HG03175 (cell line): Measurements from ENCODE around the gene NMU.
"Not testable (repeated sequence)": the region's sequence is repeated elsewhere in the genome, so short reads cannot be mapped to it uniquely, and the experiment has no call there.

ENCODE experiments used
- ATAC-seq: cut with Tn5 transposase; IDR thresholded peaks from one replicate; pipeline ENCODE4 v1.9.1; 2021; ENCODE audit warnings: mild to moderate bottlenecking, moderate library complexity; ENCODE audit not compliant: unreplicated experiment

NMU gene

DNA sequence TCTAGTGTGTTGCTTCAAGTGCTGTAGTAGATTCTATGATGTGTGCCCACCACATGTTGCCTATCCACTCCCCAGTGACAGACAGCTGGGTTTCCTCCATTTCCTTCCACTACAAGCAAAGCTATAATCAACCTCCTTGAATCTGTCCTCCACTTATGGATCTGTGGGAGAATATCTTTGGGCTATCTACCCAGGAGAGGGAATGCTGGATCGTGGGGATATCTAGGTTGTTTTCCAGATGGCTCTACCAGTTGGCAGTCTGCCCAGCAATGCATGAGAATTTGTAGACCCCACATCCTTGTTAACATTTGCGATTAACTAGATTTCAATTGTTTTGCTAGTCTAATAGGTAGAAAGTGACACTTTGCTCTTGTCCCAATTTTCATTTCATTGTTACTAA lies 10.3 kb downstream of the NMU start:
- ATAC-seq = no peak

DNA sequence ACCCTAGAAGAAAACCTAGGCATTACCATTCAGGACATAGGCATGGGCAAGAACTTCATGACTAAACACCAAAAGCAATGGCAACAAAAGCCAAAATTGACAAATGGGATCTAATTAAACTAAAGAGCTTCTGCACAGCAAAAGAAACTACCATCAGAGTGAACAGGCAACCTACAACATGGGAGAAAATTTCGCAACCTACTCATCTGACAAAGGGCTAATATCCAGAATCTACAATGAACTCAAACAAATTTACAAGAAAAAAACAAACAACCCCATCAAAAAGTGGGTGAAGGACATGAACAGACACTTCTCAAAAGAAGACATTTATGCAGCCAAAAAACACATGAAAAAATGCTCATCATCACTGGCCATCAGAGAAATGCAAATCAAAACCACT lies 12.0 kb downstream of the NMU start:
- ATAC-seq = not testable (repeated sequence)

DNA sequence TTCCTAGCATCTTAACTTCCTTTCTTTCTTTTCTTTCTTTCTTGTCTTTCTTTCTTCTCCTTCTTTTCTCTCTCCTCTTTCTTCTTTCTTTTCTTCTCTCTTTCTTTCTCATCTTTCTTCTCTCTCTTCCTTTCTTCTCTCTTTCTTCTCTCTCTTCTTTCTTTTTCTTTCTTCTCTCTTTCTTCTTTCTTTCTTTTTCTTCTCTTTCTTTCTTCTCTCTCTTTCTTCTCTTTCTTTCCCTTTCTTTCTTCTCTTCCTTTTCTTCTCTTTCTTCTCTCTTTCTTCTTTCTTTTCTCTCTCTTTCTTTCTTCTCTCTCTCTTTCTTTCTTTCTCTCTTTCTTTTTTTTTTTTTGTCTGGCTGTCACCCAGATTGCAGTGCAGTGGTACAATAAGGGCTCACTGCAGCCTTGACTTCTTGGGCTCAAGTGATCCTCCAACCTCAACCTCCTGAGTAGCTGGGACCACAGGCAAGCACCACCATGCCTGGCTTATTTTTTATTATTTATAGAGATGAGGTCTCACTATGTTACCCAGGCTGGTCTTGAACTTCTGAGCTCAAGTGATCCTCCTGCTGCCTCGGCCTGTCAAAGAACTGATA lies 17.5 kb downstream of the NMU start:
- no peak for ATAC-seq

DNA sequence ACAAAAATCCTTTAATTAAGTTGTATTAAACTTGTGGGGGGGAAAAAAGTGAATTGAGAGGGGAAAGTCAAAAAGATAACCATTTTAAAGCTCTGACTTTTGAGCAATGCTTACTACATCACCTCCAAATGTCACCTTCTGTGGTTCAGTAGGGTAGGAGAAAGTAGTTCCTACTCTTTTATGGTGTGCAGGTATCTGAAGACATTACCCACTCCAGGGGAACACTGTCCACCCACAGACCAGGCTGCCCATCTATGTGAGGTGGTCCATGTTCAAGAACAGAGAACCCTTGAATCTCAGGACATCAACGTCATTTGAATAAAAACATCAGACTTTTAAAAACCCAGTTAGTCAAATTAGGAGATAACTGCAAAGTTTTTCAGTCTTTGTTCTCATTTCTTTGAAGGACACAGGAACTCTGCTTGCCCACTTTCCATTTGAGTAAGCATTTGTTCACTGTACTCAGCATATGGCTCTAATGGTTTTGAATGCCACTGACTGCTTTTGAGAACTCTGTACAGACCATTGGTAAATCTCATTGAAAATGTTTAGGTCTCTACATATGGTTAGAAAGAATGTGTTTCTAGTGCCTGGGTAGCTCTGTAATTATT lies 18.4 kb downstream of the NMU start:
- peak; percentile 84 for ATAC-seq

DNA sequence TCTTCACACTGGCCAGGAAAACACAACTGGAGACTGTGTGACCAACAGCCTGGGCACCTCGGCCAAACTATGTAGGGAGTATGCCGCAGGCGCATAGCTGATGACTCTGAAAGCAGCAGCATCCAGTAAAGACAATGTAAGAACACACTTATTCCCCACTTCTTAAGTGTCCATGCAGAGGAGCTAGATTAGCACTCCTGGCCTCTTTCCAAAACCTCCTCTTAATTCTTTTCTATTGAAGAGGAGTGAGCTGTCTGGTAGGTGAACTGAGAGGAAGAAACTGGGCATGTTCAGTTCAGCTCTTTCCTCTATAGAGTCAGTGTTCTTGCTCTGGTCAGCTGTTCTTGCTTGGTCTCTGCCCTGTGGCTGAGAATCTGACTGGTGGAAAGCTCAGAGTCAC lies 21.1 kb downstream of the NMU start:
- no peak for ATAC-seq

DNA sequence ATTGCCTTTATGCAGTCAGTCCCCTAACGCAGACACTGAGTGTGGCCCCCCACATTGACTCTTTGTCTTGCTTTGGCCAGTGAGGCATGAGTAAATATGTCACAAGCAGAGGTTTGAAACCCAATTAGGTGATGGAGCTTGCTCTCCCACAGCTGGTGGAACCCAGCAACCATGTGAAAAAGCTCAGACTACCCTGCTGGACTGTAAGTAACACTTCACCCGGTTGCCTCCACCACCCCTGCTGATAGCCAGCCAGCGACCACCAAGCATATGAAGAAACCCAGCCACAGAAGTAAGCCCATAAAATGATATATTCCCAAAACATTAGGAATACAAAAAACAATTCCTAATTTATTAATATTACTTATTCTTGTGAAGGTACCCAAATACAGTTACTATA lies 22.5 kb downstream of the NMU start:
- ATAC-seq = no peak

DNA sequence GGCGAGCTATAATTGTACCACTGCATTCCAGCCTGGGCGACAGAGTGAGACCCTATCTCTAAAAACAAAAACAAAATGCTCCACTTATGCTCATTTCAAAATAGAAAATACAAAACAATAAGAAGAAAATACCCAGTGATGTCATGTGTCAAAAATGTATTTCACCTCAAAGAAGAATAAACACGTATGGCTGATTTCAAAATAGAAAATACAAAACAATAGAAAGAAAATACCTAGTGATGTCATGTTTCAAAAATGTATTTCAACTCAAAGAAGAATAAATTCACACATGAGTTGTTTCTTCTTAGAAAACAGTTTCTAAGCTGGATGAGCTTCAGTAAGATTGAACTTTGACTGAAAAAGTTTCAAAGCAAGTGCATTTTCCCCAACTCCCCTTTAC lies 23.8 kb downstream of the NMU start:
- ATAC-seq = no peak

DNA sequence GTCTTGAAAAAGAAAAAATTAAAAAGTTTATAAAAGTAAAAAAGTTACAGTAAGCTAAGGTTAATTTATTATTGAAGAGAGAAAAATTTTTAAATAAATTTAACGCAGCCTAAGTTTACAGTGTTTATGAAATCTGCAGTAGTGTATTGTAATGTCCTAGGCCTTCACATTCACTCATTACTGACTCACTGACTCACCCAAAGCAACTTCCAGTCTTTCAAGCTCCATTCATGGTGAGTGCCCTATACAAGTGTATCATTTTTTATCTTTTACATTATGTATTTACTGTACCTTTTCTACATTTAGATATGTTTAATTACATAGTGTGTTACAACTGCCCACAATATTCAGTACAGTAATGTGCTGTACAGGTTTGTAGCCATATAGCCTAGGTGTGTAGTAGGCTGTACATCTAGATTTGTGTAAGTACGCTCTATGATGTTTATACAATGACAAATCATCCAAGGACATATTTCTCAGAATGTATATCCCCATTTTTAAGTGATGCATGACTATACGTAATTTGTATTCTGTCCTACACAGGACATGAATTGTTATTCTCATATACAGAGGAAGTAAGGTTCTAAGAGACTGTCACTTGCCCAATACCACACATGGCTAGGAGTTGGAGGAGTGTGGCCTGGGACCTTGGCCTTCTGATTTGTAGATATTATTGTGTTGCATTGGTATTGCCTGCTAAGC lies 24.6 kb downstream of the NMU start:
- no peak for ATAC-seq

DNA sequence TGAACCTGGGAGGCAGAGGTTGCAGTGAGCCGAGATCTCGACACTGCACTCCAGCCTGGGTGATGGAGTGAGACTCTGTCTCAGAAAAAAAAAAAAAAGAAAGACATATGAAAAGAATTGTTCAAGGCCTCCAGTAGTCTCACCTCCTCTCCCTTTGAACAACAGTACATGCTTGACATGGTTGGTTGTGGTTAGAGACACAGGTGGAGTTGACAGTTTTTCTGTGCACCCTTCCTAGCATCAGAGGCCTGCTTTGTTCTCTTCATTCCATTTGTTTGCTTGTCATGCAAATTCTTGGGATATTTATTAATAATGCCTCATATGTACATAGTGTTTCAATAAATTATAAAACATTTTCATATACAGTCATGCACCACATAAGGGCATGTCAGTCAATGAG lies 25.7 kb downstream of the NMU start:
- ATAC-seq = no peak

DNA sequence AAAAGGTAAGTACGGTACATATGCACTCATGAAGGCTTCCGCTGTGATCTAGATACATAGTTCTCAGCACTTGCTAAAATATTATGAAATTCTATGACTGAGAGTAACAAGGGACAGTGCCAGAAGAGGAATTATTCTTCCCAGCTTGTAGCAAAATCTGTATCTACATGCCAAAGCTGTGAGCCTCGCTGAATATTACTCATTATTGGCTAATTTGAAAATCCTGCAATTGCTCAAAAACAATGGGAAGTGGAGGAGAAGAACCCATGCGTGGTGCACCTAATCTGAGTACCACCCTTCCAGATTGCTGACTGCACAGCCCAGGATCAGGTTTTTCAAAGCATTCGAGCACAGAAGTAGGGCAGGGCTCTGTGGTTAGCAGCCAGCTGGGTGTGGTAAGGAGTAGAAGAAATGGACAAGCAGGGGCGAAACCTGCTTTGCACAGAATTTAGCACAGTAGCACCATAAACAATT lies 26.7 kb downstream of the NMU start:
- no peak for ATAC-seq

DNA sequence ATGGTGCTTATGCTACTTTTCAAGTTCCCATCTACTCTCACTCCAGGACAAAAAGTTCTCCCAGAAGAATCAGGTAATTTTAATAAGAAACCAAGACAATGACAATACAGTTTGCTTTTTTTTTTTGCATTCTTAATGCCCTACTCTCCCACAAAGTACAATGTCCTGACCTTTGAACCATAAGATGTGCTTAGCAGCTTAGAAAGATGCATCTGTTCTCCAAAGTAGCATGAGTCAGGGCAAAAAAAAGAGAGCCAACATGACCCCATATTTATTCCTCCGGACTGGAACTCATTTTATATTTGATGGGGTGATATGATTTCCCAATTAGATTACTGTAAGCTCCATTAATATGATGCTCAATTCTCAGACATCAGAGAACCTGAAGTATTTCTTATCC lies 27.5 kb downstream of the NMU start:
- ATAC-seq = no peak

DNA sequence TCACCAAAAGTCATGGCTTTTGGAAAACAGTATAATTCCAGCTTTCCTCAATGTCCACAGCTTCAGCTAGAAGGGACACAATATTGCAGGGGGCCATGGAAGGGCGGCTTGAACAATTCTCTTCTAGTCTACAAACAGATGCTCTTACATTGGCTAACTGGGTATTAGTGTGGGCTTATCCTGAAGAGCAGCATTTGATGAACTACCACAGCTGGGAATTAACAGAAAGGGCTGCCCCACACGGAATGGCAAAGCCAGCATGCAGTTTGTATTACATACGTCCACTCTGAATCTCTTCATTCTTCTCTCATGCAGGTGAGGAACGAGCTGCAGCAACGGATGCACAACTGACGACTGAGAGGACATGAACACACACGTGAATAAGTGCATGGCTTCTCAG lies 31.1 kb downstream of the NMU start:
- ATAC-seq = no peak

DNA sequence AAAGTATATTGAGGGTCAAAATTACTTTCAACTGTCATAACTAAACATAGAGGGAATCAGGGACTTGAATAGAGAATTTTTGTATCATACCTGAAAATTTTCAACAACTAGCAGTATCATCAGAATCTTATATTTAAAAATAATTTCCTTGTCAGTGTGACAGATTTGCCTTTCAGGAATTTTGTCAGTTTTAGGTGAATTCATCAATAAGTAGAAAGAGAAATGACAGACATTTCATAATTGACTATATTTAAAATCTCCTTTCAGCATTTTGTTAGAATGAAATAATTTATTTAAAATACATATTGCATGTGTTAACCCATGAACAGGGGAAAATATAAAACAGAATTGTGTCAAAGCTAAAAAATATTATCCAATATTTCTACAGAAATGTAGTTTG lies 35.5 kb downstream of the NMU start:
- ATAC-seq = no peak

DNA sequence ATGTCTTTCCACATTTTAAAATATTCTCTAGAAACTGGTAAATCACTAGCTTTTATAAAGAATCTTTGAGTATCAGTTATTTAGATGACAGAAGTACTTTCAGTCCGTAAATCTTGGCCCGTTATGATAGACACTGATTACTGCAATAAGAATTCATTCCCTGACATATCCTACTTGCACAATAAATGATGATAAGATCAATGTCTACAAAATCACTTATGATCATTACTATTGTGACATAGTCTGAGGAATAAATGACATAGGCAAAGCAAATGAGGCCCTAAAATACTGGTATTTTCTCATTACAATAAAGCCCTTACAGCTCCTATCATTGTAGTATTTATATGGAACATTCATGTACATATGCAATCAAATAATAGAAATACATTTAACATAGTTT lies 37.5 kb downstream of the NMU start:
- no peak for ATAC-seq

DNA sequence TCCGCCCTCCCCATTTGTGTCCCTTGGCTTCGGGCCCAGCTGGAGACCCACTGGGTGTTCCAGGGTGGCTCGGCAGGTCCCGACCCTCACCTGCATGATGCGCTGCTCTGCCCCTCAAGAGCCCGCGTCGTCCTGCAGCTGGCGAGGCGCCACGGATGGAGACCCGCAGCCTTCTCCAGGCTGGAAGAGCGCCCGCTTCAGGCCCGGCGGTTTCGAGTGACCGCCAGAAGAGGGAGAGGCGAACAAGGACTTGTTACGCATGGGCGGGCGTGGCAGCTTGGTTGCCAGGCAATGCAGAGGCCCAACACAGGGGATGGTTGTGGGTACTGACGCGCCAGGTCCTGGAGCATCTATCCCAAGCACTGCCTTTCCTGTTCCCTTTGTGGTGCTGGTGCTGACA lies 44.1 kb downstream of the NMU start, which contains the start of gene PDCL2:
Gene PDCL2 (minus strand): TSS at position 232 of the 400 bp plus-strand sequence. CDS start 136 bp downstream, at position 96.
- no peak for ATAC-seq

DNA sequence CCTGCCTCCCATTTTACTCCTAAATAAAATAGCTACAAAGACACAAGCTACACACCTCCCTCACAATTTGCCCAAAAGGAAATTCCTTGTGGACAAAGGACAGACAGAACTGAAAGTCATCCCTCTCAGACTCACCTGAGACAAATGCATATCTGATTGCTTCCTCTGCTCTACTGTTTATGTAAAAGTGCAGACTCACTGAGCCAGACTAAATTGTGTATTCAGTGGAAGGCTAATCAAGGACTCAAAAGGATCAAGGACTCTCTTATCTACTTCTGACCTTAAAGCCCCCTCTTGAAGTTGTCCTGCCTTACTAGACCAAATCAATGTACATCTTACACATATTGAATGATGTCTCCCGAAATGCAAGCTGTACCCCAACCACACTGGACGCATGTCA lies 47.9 kb downstream of the NMU start:
- ATAC-seq = no peak

DNA sequence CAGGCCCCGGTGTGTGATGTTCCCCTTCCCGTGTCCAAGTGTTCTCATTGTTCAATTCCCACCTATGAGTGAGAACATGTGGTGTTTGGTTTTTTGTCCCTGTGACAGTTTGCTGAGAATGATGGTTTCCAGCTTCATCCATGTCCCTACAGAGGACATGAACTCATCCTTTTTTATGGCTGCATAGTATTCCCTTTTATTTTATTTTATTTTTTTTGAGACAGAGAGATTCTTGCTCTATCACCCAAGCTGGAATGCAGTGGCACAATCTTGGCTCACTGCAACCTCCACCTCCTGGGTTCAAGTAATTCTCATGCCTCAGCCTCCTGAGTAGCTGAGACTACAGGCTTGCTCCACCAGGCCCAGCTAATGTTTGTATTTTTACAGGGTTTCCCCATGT lies 53.3 kb downstream of the NMU start:
- ATAC-seq = not testable (repeated sequence)

DNA sequence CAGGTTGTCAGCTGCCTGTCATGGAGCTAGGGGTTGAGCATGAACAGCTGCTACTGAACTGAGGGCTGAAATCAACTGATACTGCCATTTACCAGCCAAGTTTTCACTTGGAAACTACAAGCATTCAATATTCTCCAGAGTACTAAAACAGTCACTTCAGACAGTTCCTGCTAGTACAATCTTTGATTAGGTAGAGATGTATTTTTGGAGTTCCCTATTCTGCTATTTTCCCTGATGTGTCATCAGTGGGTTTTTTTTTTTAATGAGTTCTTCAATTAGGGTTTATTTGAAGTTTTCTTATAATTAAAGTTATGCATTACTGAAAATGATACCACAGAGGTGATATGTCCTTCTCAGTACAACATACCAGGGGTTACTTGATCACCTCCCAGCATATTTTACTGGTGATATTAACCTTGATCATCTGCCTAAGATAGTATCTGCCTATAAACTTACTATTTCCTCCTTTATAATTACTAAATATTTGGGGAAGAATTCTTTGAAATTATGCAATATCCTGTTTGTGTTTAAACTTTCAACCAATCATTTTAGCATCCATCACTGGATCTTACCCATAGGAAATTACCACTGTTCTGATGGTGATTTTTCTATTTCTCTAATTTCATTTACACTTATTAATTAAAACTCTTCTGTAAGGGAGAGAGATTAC lies 57.6 kb downstream of the NMU start:
- no peak for ATAC-seq

DNA sequence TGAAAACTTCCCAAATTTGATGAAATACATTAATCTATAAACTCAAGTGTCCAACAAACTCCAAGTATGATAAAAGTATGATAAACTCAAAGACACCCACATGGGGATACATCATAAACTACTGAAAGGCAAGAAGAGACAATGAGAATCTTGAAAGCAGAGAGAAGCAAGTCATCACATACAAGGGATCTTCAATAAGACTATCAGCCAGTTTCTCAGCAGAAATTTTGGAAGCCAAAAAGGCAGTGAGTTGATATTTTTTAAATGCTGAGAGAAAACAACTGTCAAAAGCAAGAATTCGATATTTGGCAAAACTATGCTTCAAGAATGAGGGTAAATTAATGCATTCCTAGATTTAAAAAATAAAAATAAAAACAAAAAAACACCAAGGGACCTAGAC lies 60.6 kb downstream of the NMU start:
- ATAC-seq = no peak

DNA sequence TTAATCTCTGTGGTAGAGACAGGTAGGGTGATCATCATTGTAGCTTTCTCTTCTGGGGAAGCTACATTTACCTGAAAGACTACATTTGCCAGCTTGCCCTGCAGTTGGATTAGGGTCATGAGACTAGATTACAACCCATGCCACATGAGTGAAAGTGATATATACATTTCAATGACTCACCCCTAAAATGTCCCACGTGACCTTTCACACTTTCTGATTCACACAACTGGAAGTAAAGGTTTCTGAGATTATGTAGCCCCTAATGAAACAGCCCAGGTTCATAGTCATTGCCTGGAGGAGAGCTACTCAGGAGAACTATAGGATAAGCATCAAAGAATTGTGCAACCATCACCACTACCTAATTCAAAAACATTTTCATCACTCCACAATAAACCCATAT lies 61.8 kb downstream of the NMU start:
- ATAC-seq = no peak

DNA sequence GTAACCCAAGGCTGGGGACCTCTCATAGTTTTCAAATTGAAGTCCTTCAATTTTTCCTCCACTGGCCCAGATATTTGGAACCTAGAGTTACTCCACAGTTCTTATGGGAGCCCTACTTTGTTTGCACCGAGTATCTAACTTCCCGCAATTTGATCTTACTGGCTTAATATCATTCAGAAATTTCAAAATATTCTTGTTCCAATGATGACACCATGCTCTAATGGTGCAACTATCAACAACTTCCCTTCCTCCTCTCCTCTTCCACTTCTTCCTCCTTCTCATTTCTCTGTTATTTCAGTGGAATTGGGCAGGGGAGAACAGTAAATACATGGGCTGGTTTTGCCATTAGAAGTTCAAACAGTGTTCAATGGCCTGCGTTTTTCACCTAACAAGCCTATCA lies 64.3 kb downstream of the NMU start:
- ATAC-seq = no peak
